GM19468 (cell line): ENCODE results near the gene SETD7.

Experiments
- ATAC-seq: cut with Tn5 transposase; IDR thresholded peaks from one replicate; pipeline ENCODE4 v1.9.1; 2021; ENCODE audit warnings: mild to moderate bottlenecking, moderate library complexity, moderate number of reproducible peaks; ENCODE audit not compliant: unreplicated experiment; ENCODE audit errors: extremely low read depth

Gene SETD7

DNA sequence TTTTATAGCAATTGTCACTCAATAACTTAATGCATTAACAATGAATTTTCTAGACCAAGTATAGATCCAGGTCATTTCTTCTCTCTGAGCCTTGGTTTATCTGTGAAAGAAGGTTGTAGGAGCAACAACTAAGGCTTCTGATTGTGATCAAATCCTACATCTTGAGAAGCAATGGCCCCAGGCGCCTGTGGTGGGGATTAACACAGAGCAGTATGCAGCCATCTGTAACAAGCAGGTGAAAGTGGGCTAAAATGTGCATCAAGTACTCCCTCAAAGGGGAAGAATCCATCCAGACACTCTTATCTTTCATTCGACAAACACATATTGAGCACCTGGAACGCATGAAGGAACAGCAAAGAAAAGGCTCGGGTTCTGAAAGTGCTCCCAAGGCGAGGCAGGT, 19.1 kb upstream of the SETD7 start:
- no peak for ATAC-seq

DNA sequence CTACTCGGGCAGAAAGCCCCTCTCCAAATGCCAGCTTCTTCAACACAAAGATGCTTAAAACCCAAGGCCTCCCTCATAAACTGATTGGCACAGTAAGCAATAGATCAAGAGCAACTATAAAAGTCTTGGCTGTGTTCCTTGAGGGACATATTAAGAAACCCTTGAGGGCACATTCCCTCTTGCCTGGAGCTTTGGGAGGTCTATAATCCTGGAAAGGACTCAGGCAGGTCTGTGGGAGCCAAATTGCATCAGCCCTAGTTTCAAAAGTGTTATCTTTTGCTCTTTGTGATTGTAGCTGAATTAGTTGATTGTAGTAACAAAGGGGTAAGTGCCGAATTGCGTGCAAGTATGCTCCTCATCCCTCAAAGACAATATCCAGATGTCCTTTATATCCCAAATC, 18.6 kb upstream of the SETD7 start:
- no peak for ATAC-seq

DNA sequence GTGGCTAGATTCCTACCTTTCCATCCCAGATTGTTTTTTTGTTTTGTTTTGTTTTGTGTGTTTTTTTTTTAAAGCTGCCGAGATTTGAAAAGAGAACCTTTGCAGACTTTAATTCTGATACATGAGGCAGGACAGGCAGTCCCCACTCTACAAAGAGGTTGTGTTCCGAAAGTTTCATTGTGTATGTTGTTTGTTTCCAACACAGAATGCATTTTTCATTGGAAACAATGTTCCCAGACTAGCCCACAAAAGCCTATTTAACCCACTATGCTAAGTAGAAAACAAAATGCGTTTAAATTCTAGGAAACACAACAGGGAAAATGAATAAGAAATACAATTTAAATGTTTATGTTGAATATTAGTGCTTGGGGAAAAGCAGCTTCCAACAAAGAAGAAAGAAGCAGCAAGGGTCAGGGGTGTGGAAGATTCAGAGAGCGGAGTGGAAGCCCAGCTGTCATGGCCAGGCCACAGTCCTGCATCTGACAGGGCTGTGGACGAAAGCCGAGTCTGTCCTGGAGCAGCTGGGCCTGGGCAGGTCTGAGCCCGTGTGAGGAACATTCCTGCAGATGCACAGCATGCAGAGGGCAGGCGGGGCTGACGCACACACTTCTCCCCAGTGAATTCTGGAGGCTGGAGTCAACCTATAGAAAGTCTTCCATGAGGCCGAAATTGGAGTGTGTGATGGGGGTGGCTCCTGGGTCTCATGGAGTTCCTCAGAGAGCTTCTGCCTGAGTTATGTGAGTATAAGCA, 12.4 kb upstream of the SETD7 start:
- no peak for ATAC-seq

DNA sequence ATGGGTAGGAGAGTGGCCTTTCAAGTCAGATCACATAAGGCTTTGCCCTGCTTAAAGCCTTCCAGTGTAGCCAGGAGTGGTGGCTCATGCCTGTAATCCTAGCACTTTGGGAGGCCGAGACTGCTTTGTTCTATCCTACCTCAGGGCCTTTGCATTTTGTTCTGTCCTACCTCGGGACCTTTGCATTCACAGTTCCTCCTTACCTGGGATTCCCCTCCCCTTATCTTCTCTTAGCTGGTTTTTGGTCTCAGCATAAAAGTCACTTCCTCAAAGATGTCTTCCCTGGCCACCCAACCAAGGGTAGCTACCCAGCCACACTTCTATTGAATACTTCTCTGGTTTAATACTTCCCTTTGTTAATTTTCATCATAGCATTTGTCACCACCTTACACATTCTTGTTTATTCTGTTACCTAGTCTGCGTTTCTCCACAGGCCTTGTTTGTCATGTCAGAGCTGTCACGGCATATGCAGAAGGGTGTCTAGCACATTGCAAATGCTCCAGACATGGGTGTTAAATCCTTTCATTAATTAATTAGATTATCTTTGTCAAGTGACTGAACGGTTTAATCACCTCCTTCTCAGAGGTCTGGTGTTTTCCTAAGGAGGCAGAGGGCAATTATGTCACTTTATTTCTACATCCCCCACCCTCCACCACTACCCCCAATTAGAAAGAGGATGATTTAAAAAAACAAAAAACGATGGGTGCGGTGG, 11.3 kb upstream of the SETD7 start:
- ATAC-seq = no peak

DNA sequence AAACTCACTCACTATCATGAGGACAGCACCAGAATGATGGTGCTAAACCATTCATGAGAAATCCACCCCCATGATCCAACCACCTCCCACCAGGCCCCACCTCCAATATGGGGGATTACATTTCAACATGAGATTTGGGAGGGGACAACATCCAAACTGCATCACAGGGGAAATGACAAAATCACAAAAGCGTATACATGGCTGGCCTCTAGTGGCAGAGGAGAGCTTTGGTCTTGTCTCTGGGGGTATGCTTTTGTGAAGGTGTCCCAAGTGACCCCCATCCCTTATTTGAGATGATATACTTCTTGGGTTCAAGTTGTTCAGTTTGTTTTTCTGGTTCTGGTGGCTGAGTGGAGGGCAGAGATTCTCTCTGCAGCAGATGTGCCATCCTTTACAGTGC, 8.5 kb upstream of the SETD7 start:
- no peak for ATAC-seq

DNA sequence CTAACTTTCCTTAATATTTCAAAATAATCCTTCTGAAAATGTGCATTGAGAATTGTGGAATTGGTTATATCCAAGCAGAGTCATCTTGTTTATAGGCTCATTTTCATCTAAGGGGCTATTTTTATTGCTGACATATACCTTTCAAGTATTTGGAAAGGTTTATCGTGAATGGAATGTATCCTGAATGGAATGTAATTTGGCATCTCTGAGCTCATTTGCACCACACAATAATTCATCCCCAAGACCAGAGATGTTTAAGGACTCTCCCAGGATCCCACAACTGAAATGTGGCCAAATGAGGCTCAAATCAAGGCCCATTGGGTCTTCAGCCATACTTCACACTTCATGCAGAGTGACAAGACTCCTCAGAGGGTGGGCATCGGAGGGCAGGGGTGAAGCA, 7.5 kb upstream of the SETD7 start:
- no peak for ATAC-seq

DNA sequence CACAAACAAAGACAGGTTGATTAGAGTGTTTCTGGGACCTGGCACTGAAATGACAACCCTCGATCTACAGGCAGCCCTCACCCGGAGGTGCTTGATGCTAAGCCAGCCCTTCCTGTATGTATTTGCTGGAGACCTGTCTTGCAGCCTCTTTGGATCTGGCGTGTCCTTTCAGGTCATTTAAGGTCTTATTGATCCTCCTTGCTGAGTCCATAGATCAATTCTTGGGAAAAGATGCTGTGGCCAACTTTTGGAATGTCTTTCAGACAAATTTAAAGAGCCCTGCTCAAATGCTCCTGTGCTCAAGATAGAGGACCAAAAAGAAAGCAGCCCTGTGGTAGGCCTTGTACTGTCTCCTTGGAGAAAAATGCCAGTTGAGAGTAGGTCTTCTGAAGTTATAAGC, 6.8 kb upstream of the SETD7 start:
- ATAC-seq = no peak

DNA sequence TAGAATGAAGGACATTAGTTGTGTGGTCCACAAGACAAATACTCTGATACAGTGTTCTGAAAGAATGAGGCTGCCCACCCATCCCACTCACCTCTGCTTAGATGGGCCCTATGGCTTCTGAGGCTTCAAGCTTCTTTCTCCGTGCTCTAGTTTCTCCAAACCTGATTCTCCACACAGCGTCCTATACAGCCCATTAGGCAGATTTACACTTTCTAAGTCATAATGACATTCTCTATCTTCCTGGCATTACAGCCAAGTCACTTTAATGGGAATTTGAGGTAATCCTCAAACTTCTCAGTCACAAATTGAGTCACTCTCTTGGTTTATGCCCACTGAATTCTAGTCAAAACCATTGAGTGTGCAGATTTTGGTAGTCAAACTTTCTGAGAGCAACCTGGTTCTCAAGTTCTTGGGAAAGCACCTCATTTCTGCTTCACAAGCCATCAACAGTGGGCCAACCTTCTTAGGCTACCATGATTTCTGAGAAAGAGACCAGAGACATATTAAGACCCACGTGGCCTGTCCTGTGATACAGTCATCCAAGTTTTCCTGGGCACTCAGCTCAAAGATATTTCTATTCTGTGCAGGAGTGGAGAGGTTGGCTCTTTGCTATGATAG, 6.2 kb upstream of the SETD7 start:
- ATAC-seq = no peak

DNA sequence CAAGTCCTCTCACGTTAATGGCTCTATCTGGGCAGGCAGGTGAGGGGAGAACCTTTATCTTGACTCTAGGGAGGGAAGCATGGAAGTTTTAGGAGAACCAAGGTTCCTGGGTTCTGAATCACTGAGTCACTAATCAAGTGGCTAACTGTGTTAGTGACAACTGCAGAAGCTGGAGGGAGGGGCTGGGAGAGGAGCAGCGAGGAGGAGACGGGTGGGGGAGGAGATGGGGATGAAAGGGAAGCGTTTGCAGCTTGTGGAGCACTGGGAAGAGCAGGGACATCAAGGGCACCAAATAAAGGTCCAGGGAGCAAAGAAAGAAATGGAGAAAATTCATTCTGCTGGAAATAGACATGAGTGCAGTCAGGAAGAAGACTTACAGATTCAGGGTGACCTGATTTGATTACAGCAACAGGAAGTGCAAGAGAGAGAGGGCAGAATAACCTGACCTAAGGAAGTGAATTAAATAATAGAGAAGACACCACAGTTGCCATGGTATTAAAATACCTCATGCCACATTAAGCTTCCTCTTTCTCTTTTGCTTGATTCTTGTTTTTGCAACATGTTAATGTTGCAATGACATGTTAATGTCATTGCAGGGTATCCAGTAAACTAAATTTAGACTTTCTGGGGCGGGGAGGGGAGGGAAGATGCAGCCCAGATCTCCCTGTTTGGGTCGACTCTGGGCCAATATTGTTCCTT, 4.5 kb upstream of the SETD7 start:
- no peak for ATAC-seq

DNA sequence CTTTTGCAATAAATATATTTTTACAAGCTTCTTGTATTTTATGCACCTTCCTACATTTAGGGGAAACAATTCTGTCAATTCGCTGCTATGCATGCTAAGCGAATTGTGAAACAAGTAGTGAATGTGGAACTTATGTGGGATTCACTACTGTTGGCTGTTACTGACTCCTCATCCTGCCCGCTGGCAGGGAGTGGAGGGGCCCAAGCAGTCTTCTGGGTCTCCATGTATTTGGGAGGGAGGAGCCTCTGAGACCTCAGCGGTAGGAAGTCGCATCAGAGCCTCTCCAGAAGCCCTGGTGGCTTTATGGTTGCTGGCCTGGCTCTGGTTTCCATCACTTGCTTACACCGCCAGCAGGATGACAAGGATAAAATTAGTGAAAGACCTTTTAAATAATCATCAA, 3.7 kb upstream of the SETD7 start:
- no peak for ATAC-seq

DNA sequence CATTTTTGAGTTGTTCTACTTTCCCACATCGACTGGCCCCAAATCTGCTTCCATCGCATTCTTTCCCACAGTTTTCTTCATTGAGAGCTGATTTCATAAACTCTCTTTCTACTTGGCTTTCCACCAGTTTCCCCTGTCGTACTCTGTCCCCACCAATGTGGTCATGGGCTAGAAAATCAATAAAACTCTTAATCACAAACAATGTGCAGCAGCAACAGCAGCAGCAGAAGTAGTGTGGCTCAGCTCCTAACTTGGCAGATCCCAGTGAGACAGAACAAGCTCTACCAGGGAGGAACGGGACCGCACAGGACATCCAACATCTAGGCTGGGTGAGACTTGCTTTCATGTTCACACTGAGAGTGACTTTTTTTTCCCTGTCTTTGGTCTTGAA, 3.1 kb upstream of the SETD7 start:
- ATAC-seq = no peak

DNA sequence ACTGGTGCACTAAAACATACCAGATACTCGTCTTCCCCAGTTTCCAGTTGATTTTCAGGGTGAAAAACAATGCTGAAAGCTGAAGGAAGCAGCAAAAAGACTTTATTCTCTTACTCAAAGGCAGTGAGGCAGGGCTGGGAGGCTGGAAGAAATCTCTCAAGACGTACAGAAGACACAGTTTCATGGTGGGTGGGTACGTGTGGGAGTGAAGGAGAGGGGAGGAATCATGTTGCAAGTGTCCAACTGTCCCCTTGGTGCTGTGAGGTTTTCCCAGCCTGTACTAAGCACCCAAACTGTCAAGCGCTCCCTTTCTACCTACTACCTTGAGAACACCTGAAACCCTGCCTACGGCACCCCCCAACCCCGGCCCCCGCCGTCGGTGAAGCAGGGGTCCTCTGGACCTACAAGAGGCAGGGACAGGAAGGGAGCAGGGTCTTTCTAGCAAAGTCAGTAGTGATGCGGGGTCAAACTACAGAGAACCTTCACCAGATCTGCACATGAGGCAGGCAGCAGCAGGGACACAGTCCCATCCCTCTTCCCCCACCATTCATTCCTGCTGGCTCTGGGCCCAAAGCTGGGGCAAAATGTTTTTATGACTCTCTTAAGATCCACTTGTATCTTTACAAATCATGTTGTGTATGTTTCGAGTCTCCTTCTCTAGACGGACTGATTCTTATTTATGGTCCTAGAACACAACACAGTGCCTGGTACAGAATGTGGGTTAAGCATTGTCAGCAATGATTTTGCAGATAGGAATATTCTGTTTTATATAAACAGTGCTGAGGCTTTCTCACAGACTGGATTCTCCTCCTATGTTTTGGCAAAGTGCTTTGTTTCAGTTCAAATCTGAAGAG, 2.4 kb upstream of the SETD7 start:
- ATAC-seq = no peak

DNA sequence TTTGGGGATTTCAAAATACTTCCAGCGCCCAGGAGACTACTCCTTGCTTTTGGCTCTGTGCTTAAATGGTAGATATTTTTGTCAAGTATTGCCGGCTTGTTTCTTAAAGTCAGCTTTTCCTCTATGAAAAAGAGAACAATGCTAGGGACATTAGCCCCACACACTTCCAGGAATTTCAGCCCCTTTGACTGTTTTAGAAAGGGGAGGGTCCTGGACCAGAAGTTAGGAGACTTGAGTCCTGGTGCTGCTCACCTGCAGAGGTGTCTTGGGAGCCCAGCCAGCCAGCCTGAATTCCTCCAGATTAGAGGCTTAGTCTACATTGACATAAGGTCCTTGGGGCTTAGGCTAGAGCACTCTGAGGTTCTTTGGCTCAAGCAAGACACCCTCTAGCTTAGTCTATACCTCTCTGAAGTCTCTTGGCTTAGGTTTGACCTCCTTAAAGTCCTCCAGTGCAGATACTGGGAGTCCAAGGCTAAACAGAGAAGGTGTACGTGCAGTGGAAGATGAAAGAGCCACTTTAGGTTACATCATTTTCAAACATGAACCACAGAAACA, 1.6 kb upstream of the SETD7 start:
- ATAC-seq = no peak

DNA sequence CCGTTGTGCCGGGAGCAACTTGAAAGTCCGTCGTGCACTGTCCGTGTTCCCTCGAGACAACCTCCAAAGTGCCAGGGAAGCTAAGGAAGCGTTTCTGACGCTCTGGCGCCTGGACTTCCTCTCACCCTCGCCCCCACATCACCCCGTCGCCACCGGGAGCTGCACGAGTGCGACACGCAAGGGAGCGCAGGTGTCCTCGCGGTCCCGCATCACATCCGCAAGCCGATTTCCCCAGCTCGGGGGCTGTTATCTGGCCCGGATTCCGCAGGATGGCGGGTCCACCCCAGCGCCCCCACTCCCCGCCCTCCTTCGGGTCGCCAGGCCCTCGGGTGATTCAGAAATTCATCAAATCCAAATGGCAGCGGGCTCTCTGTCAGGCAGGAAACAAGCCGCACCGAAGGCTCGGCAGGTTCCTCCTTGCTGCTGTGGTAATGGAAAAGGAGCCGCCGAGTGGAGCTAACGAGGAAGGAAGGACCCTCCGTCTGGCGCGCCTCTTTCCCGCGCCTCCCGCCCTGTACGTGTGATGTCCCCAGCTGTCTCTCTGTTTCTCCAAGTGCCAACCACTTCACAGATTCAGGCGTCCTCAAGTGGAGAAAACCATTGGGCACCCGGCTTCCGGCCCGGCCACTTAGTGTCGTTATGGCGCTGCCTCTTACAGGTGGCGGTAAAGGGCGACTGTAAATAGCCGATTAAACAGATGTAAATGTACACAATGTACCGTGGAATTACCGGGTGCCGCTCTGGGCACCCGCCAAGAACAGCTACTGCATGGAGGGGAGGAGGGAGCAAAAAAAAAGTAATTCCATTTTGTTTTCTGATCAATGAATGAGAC, 921 bp upstream of the SETD7 start:
- ATAC-seq = no peak

DNA sequence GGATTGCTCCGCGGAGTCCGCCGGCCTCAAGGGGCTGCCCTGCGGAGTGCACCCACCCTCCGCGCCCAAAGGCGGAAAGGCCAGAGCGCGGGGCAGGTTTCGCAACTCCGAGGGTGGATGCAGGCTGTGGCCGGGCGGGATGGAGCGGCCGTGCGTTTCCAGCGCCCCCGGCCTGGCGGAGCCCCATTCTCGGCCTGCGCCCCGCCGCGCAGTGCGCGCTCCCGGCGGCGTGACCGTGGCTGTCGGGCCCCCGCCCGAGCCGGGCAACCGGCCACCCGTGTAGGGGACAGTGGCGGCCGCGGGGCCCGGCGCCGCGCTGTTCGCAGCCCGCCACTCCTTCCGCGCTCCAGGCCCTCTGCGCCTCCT, 331 bp downstream of the SETD7 start:
- no peak for ATAC-seq

DNA sequence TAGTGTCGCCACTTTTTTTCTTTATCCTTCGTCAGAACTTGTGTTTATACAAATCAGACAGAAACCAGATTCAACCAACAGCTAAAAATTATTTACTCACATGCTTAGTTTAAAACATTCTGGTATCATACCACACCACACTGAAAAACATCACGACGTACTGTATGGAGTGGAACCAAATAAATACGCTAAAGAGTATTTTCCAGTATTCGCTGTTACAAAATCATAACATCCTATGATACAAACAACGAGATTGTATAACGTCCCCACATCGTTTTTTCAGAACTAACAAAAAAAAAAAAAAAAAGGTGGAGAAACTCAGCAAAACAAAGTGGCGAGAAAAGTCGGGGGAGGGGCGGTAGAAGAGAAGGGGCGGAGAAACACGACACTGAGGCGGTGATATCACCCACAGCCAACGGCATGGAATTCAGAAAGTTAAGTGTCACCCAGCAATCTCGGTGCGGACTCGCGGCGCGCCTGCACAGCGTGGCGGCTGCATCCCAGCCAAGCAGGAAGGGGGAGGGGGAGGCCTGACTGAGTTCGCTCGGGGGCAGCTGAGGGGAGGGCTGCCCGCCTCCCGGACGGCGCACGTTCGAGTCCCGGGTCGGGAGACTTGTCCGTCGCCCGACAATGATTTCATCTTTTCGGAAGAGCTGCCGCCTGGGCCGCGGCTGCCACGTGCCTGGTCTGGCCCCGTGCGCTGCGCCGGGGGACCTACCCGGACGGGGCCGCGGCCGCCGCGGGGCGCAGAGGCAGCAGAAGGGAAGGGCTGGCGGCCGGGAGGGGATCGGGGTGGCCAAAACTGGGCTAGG, 920 bp downstream of the SETD7 start:
- no peak for ATAC-seq

DNA sequence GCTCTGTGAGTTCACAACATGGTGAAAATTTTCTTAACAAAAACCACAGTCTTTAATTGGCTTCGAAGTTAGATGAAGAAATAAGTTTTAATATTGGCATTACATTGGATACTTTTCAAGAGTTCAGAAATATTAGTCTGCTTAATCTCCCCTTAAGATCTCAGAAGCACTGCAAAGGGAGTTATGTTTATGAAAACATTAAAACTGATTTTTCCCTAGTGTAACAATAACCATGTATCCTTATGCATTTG, 1.5 kb downstream of the SETD7 start:
- no peak for ATAC-seq
